HG02885 (cell line): ENCODE data around the gene GRIN3A.
A peak's percentile ranks its signal among the peaks of the same experiment; 100 is the strongest.

ENCODE experiments used
- ATAC-seq: cut with Tn5 transposase; IDR thresholded peaks from one replicate; pipeline ENCODE4 v1.9.1; 2021; ENCODE audit warnings: mild to moderate bottlenecking; ENCODE audit not compliant: unreplicated experiment, poor library complexity

GRIN3A gene

DNA sequence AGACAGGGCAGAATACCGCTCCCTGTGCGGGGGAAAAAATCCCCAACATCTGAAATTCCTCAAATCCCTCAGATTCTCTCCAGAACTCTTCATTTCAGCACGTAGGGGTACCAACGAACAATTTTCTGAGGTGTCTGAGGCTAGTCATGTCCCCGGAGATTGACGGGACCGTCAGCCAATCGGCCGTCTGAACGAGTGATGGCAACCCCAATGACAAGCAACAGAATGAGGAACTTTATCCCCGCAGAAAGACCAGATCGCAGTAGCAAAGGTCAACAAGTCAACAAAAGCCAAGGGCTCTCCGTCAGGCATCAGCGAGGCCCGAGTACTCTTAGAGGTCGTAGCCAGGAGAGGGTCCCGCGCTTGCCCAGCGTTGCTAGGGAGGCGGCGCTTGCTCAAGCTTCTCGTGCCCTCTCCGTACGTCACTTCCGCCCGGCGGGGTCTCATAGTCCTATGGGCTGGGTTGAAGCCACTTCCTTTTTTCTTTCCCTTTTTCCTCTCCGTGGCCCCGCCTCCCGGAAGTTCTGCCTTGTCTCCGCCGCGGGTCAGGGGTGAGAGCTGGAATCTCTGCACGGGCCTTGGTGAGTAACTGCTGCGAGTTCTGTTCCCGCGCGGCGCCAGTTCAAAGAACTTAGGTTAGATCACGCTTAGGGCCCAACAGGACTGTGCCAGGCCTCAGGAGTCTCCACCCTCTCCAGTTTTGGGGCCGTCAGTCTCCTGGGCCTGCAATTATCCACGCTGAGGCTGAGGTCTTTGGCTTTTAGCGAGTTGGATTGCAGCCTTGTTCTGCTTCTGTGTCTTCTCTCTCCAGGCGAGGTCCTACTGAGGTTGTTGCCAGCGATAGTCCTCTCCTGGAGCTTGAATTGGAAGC is 204.9 kb downstream of the GRIN3A start, which contains the start of gene RNF20:
TSS of gene RNF20 (plus strand) at position 520 of the 871 bp plus-strand sequence. CDS start 1,571 bp downstream, outside the sequence.
- ATAC-seq = peak; percentile 96

- peak; percentile 47 for ATAC-seq
These were observed 208.3 kb downstream of the GRIN3A start for GRCh38 chr9:101530076-101530711.

GRCh38 chr9:101528015-101528414 is 210.4 kb downstream of the GRIN3A start:
- ATAC-seq = no peak

DNA sequence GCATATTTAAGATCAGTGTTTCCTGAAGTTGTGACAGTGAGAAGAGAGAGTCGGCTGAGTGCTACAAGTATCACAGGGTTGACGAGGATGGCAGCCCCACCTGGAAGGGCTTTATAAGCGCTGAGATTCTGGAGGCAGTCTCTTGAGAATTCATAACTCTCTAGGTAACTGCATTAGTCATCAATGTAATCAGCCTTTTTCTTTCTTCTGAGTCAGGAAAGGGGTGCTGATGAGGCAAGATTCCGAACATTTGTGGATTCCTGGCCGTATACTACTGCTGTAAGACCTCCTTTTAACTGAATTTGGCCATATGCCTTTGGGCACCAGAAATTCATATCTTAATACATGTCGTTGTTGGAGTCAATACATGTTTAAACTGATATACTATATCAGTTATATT is 211.4 kb downstream of the GRIN3A start:
- ATAC-seq = no peak

DNA sequence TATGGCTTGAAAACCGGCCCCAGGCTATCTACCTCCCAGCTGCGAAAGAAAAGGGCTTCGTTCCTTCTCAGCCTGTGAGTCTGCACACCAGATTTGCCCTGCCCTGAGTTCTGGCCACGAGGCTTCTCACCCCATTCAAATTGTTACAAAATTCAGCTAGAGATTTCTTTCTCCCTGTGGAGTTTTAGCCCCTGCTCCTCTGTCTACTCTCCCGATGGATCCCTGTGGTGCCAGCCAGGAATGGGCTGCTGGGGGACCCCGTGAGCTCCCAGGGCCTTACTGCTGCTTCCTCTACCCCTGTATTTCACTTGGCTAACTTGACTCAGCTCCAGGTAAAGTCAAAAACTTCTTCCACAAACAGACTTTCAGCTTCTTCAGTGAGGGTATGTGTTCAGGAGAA is 214.1 kb downstream of the GRIN3A start:
- ATAC-seq = no peak
